HL-60/S4 treated with phorbol 12-myristate 13-acetate at 8.2 ng/mL for 4 days and 3 days (cell line): ENCODE measurements around the gene ANGEL1.

Experiments used
- in situ Hi-C: fragments of 300-500 bp; cut with MboI; formaldehyde crosslinking; loops from 2 replicates; pipeline ENCODE4 v1.15.0; 2022; ENCODE audit warnings: low sequenced_read_pairs

The ANGEL1 gene

GRCh38 chr14:76768671-76769500 is 43.8 kb downstream of the ANGEL1 start:
- in situ Hi-C loops = no loop called here

GRCh38 chr14:76767681-76768656 is 44.7 kb downstream of the ANGEL1 start:
- in situ Hi-C loops = no loop called here

- in situ Hi-C loops = no loop called here
These were observed 47.2 kb downstream of the ANGEL1 start for GRCh38 chr14:76765461-76765931.

DNA sequence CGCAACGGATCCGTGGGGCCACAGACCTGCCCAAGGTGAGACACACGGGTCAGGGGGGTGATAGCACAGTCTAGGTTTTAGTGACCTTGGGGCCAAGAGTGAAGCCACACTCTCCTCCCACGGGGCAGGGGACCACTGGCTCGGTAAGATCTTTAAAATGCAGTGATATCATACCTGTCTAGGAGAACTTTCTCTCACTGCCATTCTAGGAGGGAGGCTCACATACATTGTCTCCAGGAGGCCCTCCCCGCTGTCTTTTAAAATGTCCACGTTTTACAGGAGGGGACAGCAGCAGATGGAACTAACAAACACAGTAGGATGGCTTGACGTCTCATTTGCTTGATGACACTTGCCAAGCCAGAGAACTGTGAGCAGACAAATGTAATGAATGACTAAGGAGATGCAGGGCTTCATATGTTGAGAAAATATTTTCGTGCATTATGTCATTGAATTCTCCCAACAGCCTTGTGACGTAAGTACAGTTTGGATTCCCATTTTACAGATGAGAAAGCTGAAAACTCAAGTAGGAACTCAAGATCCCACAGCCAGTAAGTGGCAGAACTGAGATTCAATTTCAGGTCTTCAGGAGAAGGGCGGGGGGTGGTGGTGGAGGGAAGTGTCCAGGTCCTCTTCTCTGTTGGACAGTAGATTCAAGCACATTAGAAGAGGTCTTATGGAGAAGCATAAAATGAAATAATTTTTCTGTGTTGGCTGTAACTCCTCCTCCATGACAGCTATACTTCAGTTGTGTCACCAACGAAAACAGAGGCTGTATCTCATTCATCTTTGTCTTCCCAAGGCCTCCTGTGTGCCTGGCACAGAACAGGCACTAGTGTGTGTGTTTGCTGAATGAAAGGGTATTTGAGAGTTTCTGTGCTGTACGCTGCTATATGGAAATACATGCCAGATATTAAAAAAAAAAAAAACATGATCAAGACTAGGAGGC is 49.3 kb downstream of the ANGEL1 start:
- in situ Hi-C loops = no loop called here

DNA sequence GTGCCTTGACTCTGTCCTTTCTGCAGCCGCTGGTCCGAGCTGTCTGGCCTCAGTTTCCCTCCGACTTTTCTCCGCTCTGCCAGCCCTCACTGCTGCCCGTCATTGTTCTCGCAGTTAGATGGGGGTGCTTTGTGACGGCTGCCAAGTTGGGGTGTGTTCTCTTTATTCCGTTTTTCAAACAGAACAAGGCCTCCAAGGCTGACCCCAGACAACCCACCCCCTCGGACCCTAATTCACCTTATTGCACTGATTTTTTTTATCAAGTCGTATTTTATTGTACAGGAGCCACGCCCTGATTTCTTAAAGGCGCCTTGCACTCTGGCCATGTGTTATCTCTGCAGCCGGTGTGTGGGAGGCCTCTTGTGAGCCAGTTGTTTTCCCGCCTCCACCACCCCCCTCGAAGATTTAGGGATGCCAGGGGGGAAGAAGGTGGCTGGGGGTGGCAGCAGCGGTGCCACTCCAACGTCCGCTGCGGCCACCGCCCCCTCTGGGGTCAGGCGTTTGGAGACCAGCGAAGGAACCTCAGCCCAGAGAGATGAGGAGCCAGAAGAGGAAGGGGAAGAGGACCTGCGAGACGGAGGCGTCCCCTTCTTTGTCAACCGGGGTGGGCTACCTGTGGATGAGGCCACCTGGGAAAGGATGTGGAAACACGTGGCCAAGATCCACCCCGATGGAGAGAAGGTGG is 50.1 kb downstream of the ANGEL1 start:
- in situ Hi-C loops = no loop called here

DNA sequence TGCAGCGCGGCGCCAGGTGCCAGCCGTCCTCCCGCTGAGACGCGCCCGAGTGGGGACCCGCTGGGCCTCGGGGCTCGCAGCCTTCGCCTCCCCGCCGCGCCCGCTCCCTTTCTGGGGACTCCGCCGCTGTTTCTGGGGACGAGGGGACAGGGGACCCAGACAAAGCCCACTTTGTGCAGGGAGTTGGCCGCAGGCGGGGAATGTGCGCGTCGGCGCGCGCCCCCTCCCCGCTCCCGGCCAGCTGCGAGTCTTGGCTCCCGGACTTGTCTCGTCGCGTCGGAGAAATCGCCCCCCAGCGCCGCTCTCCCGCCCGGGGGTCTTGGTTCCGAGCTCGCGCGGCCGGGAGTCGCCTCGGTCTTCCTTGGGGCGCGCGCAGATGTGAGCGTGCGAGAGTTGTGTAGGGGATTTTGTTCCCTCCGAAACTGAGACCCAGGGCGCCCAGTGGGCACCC is 50.7 kb downstream of the ANGEL1 start:
- in situ Hi-C loops = no loop called here

- in situ Hi-C loops = no loop called here
These were observed 51.3 kb downstream of the ANGEL1 start, which contains the start of gene VASH1 for GRCh38 chr14:76761136-76761959. Gene VASH1 (plus strand): TSS chr14:76761468. CDS start chr14:76762822, 1,354 bp downstream.

DNA sequence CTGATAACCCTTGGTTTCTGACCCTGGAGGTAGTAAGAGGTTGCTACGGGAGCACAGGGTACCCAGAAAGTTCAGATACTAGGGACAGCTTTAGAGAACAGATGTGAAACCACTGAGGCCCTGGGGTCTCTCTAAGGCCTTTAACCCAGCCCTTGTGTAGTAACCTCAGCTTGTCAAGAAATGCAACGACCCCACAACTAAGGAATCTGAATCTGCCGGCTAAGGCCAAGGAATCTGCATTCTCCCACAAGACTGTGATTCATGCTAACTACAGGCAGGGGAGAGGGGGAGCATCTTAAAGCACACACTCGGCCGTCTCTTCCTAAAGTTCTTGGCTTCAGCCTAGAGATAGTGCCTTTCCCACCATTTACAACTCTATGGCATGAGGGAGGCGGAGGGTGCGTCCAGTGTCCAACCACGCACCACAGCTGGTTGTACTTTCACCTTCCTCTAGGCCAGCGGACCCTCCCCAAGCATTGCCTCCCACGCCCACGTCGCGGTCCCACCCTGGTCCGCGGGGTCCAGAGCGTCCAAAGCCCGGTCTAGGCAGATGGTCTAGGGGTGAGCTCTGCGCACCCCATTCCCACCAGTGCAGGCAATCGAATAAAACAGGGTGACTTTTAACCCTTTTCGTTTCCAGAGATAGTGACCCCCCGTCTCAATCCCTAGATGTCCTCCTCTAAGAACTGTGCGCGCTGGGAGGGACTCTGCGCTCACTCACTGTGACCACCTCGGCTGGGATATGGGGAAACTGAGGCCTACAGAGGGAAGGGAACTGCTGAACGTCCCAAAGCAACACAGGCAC is 52.1 kb downstream of the ANGEL1 start:
- in situ Hi-C loops = no loop called here

GRCh38 chr14:76759589-76759988 is 53.1 kb downstream of the ANGEL1 start:
- in situ Hi-C loops = no loop called here

DNA sequence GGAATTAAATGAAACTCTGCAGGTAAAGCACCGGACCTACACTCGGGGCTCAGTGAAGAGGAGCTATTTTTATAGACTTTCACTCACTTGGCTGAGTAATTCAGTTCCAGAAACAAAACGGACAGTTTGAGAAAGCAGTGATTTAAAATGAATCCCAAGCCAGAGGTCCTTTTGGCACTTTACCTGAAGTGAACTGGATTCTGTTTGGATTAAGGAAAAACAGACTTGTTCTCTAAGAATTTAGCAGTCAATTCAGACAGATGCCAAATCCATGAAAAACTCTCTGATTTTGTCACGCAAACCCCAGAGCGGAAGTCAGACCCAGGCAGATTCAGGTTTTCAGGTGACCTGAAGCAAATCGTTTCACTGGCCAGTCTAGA is 56.3 kb downstream of the ANGEL1 start:
- in situ Hi-C loops = no loop called here

GRCh38 chr14:76755610-76756370 is 56.9 kb downstream of the ANGEL1 start:
- in situ Hi-C loops = no loop called here

DNA sequence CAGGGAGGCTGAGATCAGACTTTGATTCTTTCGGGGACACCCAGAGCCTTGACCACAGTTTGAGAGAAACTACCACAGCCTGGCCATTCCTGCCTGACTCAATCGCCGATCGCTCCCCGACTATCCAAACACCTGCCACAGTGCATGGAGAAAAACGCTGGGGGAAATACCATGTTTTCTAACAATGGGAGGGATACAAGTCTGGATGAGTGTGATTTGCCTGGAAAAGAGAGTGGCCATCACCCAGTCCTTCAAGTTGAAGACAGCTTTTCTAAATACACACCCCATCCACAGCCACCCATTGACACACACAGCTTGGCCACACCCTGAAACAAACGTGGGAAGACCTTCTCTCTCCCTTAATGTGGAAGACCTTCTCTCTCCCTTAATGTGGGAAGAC is 58.1 kb downstream of the ANGEL1 start:
- in situ Hi-C loops = no loop called here

DNA sequence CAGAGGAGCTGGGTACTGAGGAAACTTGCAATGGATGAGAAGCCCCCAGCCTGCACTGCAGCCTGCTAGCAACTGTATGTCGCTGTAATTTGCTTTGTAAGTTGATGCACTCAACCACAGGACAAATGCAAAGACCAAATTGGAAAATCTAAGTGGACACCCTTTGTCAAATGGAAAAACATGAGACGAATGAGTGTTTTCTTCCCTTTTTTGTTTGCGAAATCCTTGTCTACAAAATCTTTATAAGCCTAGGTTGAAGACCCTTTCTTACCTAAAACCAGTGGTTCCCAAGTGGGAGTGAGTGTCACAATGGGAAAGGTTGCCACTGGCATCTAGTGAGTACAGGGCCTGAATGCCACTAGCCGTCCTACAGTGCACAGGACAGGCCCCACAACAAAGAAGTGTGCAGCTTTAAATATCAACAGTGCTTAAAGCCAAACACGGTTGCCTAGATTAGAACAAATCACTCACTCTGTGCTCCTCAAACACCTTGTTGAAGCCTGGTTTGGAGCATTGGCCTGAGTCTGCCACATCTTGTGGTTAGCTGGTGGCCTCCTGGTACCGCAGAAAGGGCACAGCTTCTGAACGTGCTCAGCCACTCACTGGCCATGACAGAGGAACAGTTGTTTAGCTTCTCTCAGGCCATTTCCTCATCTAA is 59.0 kb downstream of the ANGEL1 start:
- in situ Hi-C loops = no loop called here

GRCh38 chr14:76752744-76753143 is 59.9 kb downstream of the ANGEL1 start:
- in situ Hi-C loops = no loop called here

DNA sequence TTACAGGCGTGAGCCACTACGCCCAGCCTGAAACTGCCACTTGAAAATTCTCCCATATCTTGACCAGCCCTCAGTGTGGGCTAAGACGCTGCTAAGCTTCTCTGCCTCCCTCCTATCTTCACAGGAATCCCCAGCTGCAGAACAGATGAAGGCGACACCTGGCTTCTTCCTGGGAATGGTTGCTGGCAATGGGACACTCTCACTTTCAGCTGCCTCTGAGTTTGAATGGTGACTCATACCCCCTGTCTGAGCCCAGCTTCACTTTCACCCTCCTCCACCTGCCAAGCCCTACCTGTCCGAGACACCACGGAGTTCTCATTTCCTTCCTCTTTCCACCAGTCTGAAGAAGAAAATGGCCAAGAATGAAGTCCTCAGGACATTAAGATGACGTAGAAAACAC is 69.7 kb downstream of the ANGEL1 start:
- in situ Hi-C loops = no loop called here

DNA sequence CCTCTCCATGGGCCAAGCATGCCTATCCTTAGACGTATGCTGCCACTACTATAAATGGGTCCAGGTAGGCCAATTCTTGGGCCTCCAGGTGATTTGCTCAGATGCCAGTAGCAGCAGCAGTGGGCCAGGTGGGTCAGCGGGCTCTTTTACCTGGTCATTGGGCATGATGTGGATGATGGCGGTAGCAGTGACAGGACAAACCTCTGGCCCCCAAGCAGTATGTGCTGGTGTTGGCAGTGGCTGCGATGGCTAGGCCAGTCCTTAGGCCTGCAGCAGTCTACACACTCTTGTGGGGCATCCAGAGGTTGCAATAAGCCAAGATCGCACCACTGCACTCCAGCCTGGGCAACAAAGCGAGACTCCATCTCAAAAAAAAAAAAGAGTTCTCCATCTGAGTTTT is 70.5 kb downstream of the ANGEL1 start:
- in situ Hi-C loops = no loop called here

- in situ Hi-C loops = no loop called here
These were observed 71.6 kb downstream of the ANGEL1 start for GRCh38 chr14:76741074-76741473.
